Measurements from ENCODE around the gene TSPOAP1.

Gene TSPOAP1

GRCh38 chr17:58280480-58281217 lies 47.9 kb downstream of the TSPOAP1 start, which contains the start of gene MPO:
Gene MPO (minus strand): TSS chr17:58280935. CDS start chr17:58280758, 177 bp downstream.
- Histone ChIP-seq H4K8ac (ENCODE audit: low read length) (no peak within 1 kb of the TSS), H3K4me2 (ENCODE audit: low read length, poor library complexity, severe bottlenecking) (no peak within 1 kb of the TSS), H4K91ac (ENCODE audit: low read length) (no peak within 1 kb of the TSS), H3K4ac (ENCODE audit: low read depth in 1 of 2, low read length in 2 of 2) (no peak within 1 kb of the TSS), H3K79me1 (replicated peaks; ENCODE audit: low read length, poor library complexity, severe bottlenecking) (no peaks in the 10 kb centered on the region), H3K23ac (ENCODE audit: low read length in 2 of 2) (no peak within 1 kb of the TSS), H3K9ac (ENCODE audit: low read length) (no peak within 1 kb of the TSS), H3K4me1 (ENCODE audit: control insufficient read depth, insufficient read depth, low read depth, low read length) (no peaks in the 10 kb centered on the region), H3K4me3 (ENCODE audit: insufficient read depth in 1 of 2, low read depth in 1 of 2, low read length in 2 of 2) (no peak within 1 kb of the TSS), H2BK120ac (ENCODE audit: low read depth, low read length) (no peak within 1 kb of the TSS), H2AK5ac (ENCODE audit: low read length, severe bottlenecking) (no peak within 1 kb of the TSS), H3K36me3 (ENCODE audit: control insufficient read depth in 1 of 2, insufficient read depth in 2 of 2, low read depth in 1 of 2, low read length in 2 of 2) (no peaks in the 10 kb centered on the region), H3K18ac (ENCODE audit: low read depth in 1 of 2, low read length in 2 of 2) (no peak within 1 kb of the TSS), H3K9me3 (ENCODE audit: control insufficient read depth, low read length) (no peaks in the 10 kb centered on the region), H2BK15ac (ENCODE audit: low read depth, poor library complexity, severe bottlenecking) (no peak within 1 kb of the TSS), H2BK5ac (ENCODE audit: low read depth, low read length, poor library complexity, severe bottlenecking) (no peak within 1 kb of the TSS), H2BK12ac (ENCODE audit: low read length in 2 of 2) (no peak within 1 kb of the TSS), H3K14ac (ENCODE audit: low read length in 2 of 2) (no peak within 1 kb of the TSS), H3K27me3 (ENCODE audit: control insufficient read depth in 1 of 2, insufficient read depth in 1 of 2, low read length in 2 of 2) (peaks cover 40 to 58% of the 10 kb centered on the region in 2 experiments), H3K27ac (ENCODE audit: low read length, poor library complexity, severe bottlenecking) (no peak within 1 kb of the TSS), H2AFZ (ENCODE audit: low read depth, low read length) (no peak within 1 kb of the TSS)
- DNase-seq, result no peak
- 63% methylated on average over 2 of the region's 5 CpGs for WGBS

DNA sequence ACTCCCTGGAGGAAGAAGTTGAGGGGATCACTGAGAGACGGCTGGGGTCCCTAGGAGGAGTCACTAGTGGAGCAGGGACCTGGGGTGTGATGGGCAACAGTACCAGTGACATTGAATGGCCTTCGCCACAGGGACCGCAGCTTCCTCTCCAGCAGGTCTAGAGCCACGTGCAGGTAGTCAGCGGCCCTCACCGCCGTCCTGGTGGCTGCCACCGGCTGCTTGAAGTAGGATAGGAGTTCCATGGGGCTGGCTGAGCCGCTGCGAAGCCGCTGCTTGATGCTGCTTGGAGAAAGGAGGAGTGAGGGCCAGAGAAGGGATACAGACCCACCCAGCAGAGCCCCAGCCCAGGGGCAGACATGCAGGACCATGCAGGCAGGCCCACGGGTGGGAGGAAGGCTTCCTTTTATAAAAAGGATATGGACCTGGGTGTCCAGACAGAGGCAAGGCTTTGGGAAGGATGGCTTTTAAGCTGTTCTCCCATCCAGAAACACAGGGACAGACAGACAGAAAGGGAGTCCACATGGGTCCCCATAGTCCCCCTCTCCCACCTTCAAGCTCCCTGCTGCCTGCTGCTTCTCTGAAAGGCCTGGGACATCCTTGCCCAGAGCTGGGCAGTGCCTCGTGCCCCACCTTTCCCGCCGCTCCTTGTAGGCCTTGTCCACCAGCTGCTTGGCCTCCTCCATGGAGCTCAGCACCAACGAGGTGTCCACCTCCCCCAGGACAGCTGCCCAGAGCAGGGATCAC lies 48.7 kb downstream of the TSPOAP1 start:
- Histone ChIP-seq H3K4me2 (ENCODE audit: low read length, poor library complexity, severe bottlenecking) (no peak overlapping the region), H2BK12ac (ENCODE audit: low read length in 2 of 2) (no peak overlapping the region), H3K9me3 (ENCODE audit: control insufficient read depth, low read length) (no peaks in the 10 kb centered on the region), H3K14ac (ENCODE audit: low read length in 2 of 2) (no peak overlapping the region), H3K4me1 (ENCODE audit: control insufficient read depth, insufficient read depth, low read depth, low read length) (no peaks in the 10 kb centered on the region), H3K79me1 (replicated peaks; ENCODE audit: low read length, poor library complexity, severe bottlenecking) (no peaks in the 10 kb centered on the region), H2BK15ac (ENCODE audit: low read depth, poor library complexity, severe bottlenecking) (no peak overlapping the region), H3K9ac (ENCODE audit: low read length) (no peak overlapping the region), H3K4ac (ENCODE audit: low read depth in 1 of 2, low read length in 2 of 2) (no peak overlapping the region), H3K18ac (ENCODE audit: low read depth in 1 of 2, low read length in 2 of 2) (no peak overlapping the region), H4K8ac (ENCODE audit: low read length) (no peak overlapping the region), H4K91ac (ENCODE audit: low read length) (no peak overlapping the region), H3K36me3 (ENCODE audit: control insufficient read depth in 1 of 2, insufficient read depth in 2 of 2, low read depth in 1 of 2, low read length in 2 of 2) (no peaks in the 10 kb centered on the region), H2BK120ac (ENCODE audit: low read depth, low read length) (no peak overlapping the region), H3K27me3 (ENCODE audit: control insufficient read depth in 1 of 2, insufficient read depth in 1 of 2, low read length in 2 of 2) (peaks cover 40 to 64% of the 10 kb centered on the region in 2 experiments), H2AFZ (ENCODE audit: low read depth, low read length) (no peak overlapping the region), H3K27ac (ENCODE audit: low read length, poor library complexity, severe bottlenecking) (no peak overlapping the region), H3K23ac (ENCODE audit: low read length in 2 of 2) (no peak overlapping the region), H3K4me3 (ENCODE audit: insufficient read depth in 1 of 2, low read depth in 1 of 2, low read length in 2 of 2) (no peak overlapping the region), H2AK5ac (ENCODE audit: low read length, severe bottlenecking) (no peak overlapping the region), H2BK5ac (ENCODE audit: low read depth, low read length, poor library complexity, severe bottlenecking) (no peak overlapping the region)
- 77% methylated on average over 16 of the region's 16 CpGs for WGBS
- no peak for DNase-seq

DNA sequence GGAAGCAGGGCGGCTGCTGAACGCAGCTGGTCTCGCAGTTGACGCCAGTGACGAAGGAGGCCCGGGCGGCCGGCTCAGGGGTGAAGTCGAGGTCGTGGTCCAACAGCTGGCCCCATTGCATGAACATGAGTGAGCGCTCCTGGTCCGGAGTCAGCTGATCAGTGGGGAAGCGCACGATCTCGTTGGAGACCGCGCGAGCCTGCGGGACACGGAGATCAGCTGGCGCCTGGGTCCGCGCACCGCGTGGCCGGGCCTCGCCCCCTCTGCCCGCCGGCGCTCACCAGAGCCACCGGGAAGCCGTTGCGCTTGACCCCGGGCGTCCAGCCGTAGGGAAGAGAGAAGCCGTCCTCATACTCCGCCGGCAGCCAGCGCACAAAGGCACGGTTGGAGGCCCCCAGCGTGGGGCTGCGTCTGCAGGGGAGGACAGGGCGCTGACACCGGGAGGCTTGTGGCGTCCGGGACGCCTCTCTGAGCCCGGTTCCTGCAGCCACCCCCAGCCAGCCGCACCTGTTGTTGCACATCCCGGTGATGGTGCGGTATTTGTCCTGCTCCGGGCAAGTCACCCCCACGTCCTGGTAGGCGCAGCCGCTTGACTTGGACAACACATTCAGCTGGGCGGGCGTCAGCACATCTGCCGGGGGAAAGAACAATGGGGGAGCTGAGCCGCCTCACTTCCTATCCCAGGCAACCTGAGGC lies 49.4 kb downstream of the TSPOAP1 start:
- WGBS, result 44% methylated on average over 60 of the region's 60 CpGs
- H2BK12ac ChIP-seq (ENCODE audit: low read length in 2 of 2), result no peak overlapping the region
- no peak overlapping the region for H2AK5ac ChIP-seq (ENCODE audit: low read length, severe bottlenecking)
- no peak overlapping the region for H2AFZ ChIP-seq (ENCODE audit: low read depth, low read length)
- peak overlapping the region; percentile 36 for H3K9ac ChIP-seq (ENCODE audit: low read length)
- H3K4me2 ChIP-seq (ENCODE audit: low read length, poor library complexity, severe bottlenecking), result no peak overlapping the region
- no peak overlapping the region for H3K18ac ChIP-seq (ENCODE audit: low read depth in 1 of 2, low read length in 2 of 2)
- no peak overlapping the region for H2BK15ac ChIP-seq (ENCODE audit: low read depth, poor library complexity, severe bottlenecking)
- no peaks in the 10 kb centered on the region for H3K79me1 ChIP-seq (replicated peaks; ENCODE audit: low read length, poor library complexity, severe bottlenecking)
- H3K14ac ChIP-seq (ENCODE audit: low read length in 2 of 2), result no peak overlapping the region
- DNase-seq, result no peak
- H3K23ac ChIP-seq (ENCODE audit: low read length in 2 of 2), result no peak overlapping the region
- peaks cover 33 to 61% of the 10 kb centered on the region in 2 experiments for H3K27me3 ChIP-seq (ENCODE audit: control insufficient read depth in 1 of 2, insufficient read depth in 1 of 2, low read length in 2 of 2)
- H2BK5ac ChIP-seq (ENCODE audit: low read depth, low read length, poor library complexity, severe bottlenecking), result no peak overlapping the region
- H3K4me1 ChIP-seq (ENCODE audit: control insufficient read depth, insufficient read depth, low read depth, low read length), result no peaks in the 10 kb centered on the region
- no peaks in the 10 kb centered on the region for H3K36me3 ChIP-seq (ENCODE audit: control insufficient read depth in 1 of 2, insufficient read depth in 2 of 2, low read depth in 1 of 2, low read length in 2 of 2)
- peak overlapping the region in 1 of 2 experiments; percentile 41 for H3K4me3 ChIP-seq (ENCODE audit: insufficient read depth in 1 of 2, low read depth in 1 of 2, low read length in 2 of 2)
- no peak overlapping the region for H4K91ac ChIP-seq (ENCODE audit: low read length)
- no peak overlapping the region for H3K4ac ChIP-seq (ENCODE audit: low read depth in 1 of 2, low read length in 2 of 2)
- H3K9me3 ChIP-seq (ENCODE audit: control insufficient read depth, low read length), result no peaks in the 10 kb centered on the region
- no peak overlapping the region for H3K27ac ChIP-seq (ENCODE audit: low read length, poor library complexity, severe bottlenecking)
- no peak overlapping the region for H4K8ac ChIP-seq (ENCODE audit: low read length)
- no peak overlapping the region for H2BK120ac ChIP-seq (ENCODE audit: low read depth, low read length)

GRCh38 chr17:58278661-58279015 lies 50.0 kb downstream of the TSPOAP1 start:
- Histone ChIP-seq H2BK12ac (ENCODE audit: low read length in 2 of 2) (no peak overlapping the region), H3K18ac (ENCODE audit: low read depth in 1 of 2, low read length in 2 of 2) (no peak overlapping the region), H3K4me3 (ENCODE audit: insufficient read depth in 1 of 2, low read depth in 1 of 2, low read length in 2 of 2) (peak overlapping the region in 1 of 2 experiments; percentile 41), H3K23ac (ENCODE audit: low read length in 2 of 2) (no peak overlapping the region), H2BK120ac (ENCODE audit: low read depth, low read length) (no peak overlapping the region), H3K27ac (ENCODE audit: low read length, poor library complexity, severe bottlenecking) (no peak overlapping the region), H3K4me2 (ENCODE audit: low read length, poor library complexity, severe bottlenecking) (no peak overlapping the region), H2AFZ (ENCODE audit: low read depth, low read length) (no peak overlapping the region), H3K4ac (ENCODE audit: low read depth in 1 of 2, low read length in 2 of 2) (no peak overlapping the region), H2BK5ac (ENCODE audit: low read depth, low read length, poor library complexity, severe bottlenecking) (no peak overlapping the region), H4K8ac (ENCODE audit: low read length) (no peak overlapping the region), H3K36me3 (ENCODE audit: control insufficient read depth in 1 of 2, insufficient read depth in 2 of 2, low read depth in 1 of 2, low read length in 2 of 2) (no peaks in the 10 kb centered on the region), H4K91ac (ENCODE audit: low read length) (no peak overlapping the region), H3K14ac (ENCODE audit: low read length in 2 of 2) (no peak overlapping the region), H3K9ac (ENCODE audit: low read length) (peak overlapping the region; percentile 36), H3K4me1 (ENCODE audit: control insufficient read depth, insufficient read depth, low read depth, low read length) (no peaks in the 10 kb centered on the region), H2AK5ac (ENCODE audit: low read length, severe bottlenecking) (no peak overlapping the region), H3K9me3 (ENCODE audit: control insufficient read depth, low read length) (no peaks in the 10 kb centered on the region), H3K27me3 (ENCODE audit: control insufficient read depth in 1 of 2, insufficient read depth in 1 of 2, low read length in 2 of 2) (peaks cover 27 to 56% of the 10 kb centered on the region in 2 experiments), H3K79me1 (replicated peaks; ENCODE audit: low read length, poor library complexity, severe bottlenecking) (no peaks in the 10 kb centered on the region), H2BK15ac (ENCODE audit: low read depth, poor library complexity, severe bottlenecking) (no peak overlapping the region)
- 67% methylated on average over 5 of the region's 5 CpGs for WGBS
- no peak for DNase-seq
